GM12873 (cell line): ENCODE results near the gene CENPM.

Experiments used
- CTCF ChIP-seq: IDR thresholded peaks from 2 replicates; pipeline ENCODE4 v1.5.1; 2012; ENCODE audit warnings: low read depth, mild to moderate bottlenecking, moderate library complexity, low read length, control low read depth; ENCODE audit not compliant: insufficient read depth; ENCODE audit errors: missing control alignments

CENPM gene

GRCh38 chr22:41964112-41964491 lies 17.1 kb upstream of the CENPM start:
- no peak for TF ChIP-seq CTCF

DNA sequence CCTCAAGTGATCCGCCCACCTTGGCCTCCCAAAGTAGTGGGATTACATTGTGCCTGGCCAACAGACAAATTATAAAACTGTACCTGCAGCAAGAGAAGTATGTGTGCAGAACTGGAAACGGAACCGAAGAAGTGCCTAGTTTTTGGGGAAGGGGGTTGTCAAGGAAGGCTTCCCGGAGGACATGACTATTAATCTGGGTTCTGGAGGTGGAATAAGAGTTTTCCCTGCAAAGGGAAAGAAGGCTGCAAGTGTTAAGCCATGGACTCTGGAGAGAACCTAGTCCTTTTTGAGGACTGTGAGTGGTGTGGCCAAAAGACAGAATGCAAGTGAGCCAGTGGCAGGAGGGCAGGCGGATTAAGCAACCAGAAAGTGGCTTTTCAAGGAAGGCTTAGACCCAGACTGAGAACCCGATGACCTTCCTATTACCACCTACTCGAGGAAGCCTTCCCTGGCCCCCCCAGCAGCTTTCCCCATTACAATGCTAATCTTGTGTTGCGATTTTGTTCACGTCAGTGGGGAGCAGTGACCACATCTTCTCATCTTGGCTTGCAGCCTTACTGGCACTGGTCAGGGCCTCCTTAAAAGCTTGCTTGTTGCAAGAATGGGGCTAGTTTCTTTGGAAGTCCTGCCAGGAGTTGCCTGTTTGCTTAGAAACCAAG lies 16.6 kb upstream of the CENPM start:
- TF ChIP-seq CTCF = no peak

DNA sequence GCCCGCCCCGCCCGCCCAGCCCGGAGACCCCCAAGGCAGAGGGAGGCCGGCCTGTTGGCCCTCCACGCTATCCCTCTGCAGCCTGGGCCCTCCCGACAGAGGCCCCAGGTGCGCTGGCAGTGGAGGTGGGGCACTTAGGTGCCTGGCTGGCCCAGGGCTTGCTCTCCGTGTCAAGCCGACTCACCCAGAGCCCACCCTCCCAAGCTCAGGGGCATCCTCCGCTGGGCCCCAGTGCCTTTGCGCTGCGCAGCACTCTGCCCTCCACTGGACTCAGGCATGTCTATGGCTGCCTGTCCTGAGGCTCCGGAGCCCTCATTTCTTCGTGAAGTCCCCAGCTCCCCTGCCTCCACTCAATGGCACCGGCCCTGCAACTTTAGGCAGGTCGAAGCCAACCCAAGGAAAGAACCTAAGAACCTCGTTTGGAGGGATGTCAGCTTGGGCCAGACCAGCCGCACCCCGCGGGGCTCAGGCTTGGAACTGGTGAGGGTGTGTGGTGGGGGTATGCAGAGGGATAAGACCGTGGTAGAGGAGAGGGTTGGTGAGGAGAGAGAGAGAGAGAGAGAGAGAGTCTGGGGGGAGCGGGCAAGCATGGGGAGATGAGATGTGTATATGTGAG lies 11.1 kb upstream of the CENPM start:
- no peak for TF ChIP-seq CTCF

- no peak for TF ChIP-seq CTCF
These were observed 5.8 kb upstream of the CENPM start for GRCh38 chr22:41952713-41953112.

- TF ChIP-seq CTCF = peak; percentile 4
These were observed 5.0 kb upstream of the CENPM start, which contains the start of gene SMIM45 for GRCh38 chr22:41951898-41952474. TSS of gene SMIM45 (plus strand) at chr22:41952150.

DNA sequence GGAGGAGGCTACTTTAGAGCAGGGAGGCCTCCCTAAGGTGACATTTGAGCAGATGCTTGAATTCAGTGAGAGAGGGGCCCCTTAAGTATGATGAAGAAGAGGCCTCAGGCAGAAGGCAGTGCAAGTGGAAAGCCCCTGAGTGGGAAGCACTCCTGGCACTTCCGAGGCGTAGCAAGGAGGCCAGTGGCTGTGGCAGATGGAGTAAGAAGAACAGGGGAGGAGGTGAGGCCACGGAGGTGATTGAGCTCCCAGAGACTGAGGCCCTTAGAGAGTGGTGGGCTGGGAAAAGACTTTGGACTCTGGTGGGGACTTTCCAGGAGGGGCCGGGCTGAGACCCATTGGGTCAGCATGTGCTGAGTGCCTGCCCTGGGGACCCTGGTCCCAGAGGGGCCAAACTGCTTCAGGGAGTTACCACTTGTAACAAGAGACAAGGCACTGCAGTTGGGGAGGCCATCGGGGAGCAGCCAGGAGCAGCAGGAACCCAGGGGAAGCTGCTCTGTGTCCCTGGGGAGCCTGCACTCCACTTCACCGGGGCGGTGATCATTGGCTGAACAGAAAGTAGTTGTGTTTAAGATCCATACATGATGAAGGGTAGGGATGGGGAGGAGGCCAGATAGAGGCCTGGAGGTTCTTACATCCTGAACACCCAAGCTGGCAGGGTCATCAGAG lies 2.5 kb upstream of the CENPM start:
- no peak for TF ChIP-seq CTCF

- TF ChIP-seq CTCF = no peak
These were observed 1.2 kb upstream of the CENPM start for GRCh38 chr22:41948142-41948541.
